Karpas-422 (cell line): ENCODE data around the gene KIRREL3. TPM values are rescaled to one million over a fixed set of nuclear protein-coding genes. Genes with fewer than 3 reads are reported as not detected.

Experiments
- DNase-seq: peaks from one replicate; pipeline ENCODE4 v3.0.0-alpha.2; 2015
- H2AFZ ChIP-seq: fragments of 200-600 bp; sonication (generic); 2 replicates; pipeline ENCODE4 v1.6.1; 2014; ENCODE audit warnings: antibody characterized with exemption, low read length, mixed read lengths
- H3K27ac ChIP-seq: fragments of 200-600 bp; sonication (generic); 2 replicates; pipeline ENCODE4 v1.5.1; 2014; ENCODE audit warnings: mild to moderate bottlenecking, low read length, moderate library complexity
- H3K27me3 ChIP-seq: fragments of 200-600 bp; sonication (generic); 2 replicates; pipeline ENCODE4 v1.6.1; 2014; ENCODE audit warnings: low read length, mixed read lengths
- H3K36me3 ChIP-seq: fragments of 200-600 bp; sonication (generic); 2 replicates; pipeline ENCODE4 v1.6.1; 2014; ENCODE audit warnings: low read length, mixed read lengths; ENCODE audit not compliant: insufficient read depth
- H3K4me1 ChIP-seq: fragments of 200-600 bp; sonication (generic); 2 replicates; pipeline ENCODE4 v1.6.1; 2014; ENCODE audit warnings: mild to moderate bottlenecking, low read length, mixed read lengths
- H3K4me2 ChIP-seq: fragments of 200-600 bp; sonication (generic); 2 replicates; pipeline ENCODE4 v1.6.1; 2014; ENCODE audit warnings: low read length, low read depth, mild to moderate bottlenecking; ENCODE audit not compliant: poor library complexity, severe bottlenecking
- H3K4me3 ChIP-seq: fragments of 200-600 bp; sonication (generic); 2 replicates; pipeline ENCODE4 v1.5.1; 2014; ENCODE audit warnings: mild to moderate bottlenecking, antibody characterized with exemption, low read length, mixed read lengths
- H3K79me2 ChIP-seq: fragments of 200-600 bp; sonication (generic); 2 replicates; pipeline ENCODE4 v1.6.1; 2014; ENCODE audit warnings: mild to moderate bottlenecking, low read length, mixed read lengths
- H3K9ac ChIP-seq: fragments of 200-600 bp; sonication (generic); 2 replicates; pipeline ENCODE4 v1.6.0; 2014; ENCODE audit warnings: low read length
- H3K9me2 ChIP-seq: fragments of 200-600 bp; sonication (generic), shearing (Covaris generic); replicated peaks from 2 replicates; pipeline ENCODE4 v1.6.0; 2014; ENCODE audit warnings: mild to moderate bottlenecking, low read length, moderate library complexity; ENCODE audit not compliant: insufficient read depth
- H3K9me3 ChIP-seq: fragments of 300-700, 200-600 bp; sonication (generic); 2 replicates; pipeline ENCODE4 v1.6.1; 2014; ENCODE audit warnings: low read length, mixed read lengths
- H4K20me1 ChIP-seq: fragments of 200-600 bp; sonication (generic); 2 replicates; pipeline ENCODE4 v1.6.1; 2014; ENCODE audit warnings: mild to moderate bottlenecking, antibody characterized with exemption, low read length, low read depth; ENCODE audit not compliant: insufficient read depth
- total RNA-seq: library from RNA; depleted of rRNA; stranded (reverse); fragments of >200 nt; shearing (Covaris generic); gene quantifications from 2 replicates; pipeline ENCODE4 v1.2.3, GENCODE V29; 2014; ENCODE audit warnings: low replicate concordance

Gene KIRREL3
- total RNA-seq, 1 experiment from 2014 or later, result not detected

- Histone ChIP-seq H3K9me2 (no peaks in the 10 kb centered on the region), H3K79me2 (no peaks in the 10 kb centered on the region), H3K4me1 (peaks cover 4% of the 10 kb centered on the region; the same call in 1 of the 2 replicates), H3K36me3 (no peaks in the 10 kb centered on the region), H3K27me3 (no peaks in the 10 kb centered on the region), H3K4me2 (no peak overlapping the region), H2AFZ (no peak overlapping the region), H3K27ac (no peak overlapping the region), H3K4me3 (no peak overlapping the region), H4K20me1 (no peaks in the 10 kb centered on the region), H3K9ac (no peak overlapping the region), H3K9me3 (no peaks in the 10 kb centered on the region)
- DNase-seq, result no peak
Measured at GRCh38 chr11:126546694-126547093, 453.9 kb downstream of the KIRREL3 start.

DNA sequence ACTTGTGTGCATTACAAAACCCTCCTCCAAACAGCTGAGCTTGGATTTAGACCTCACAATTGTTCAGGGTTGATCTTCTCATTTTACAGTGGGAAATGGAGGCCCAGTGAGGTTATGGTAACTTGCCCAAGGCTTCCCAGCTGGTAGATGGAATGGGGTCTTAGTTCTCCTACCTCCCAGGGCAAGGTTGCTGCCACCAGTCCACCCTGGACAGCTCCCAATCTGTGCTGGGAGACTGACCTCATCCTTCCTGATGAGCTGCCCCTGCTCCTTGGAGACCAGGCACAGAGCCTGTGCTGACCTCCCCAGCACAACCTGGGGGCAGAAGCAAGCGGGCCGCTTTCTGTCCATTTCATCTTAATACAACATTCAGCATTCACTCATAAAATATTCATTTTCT is 454.4 kb downstream of the KIRREL3 start:
- H3K36me3 ChIP-seq, result no peaks in the 10 kb centered on the region
- H3K9me2 ChIP-seq, result no peaks in the 10 kb centered on the region
- no peak overlapping the region for H3K4me3 ChIP-seq
- no peak overlapping the region for H2AFZ ChIP-seq
- H3K27me3 ChIP-seq, result no peaks in the 10 kb centered on the region
- H3K9ac ChIP-seq, result no peak overlapping the region
- no peaks in the 10 kb centered on the region for H3K79me2 ChIP-seq
- H3K9me3 ChIP-seq, result no peaks in the 10 kb centered on the region
- no peak for DNase-seq
- no peak overlapping the region for H3K4me2 ChIP-seq
- peaks cover 4% of the 10 kb centered on the region; the same call in 1 of the 2 replicates for H3K4me1 ChIP-seq
- no peaks in the 10 kb centered on the region for H4K20me1 ChIP-seq
- H3K27ac ChIP-seq, result no peak overlapping the region

DNA sequence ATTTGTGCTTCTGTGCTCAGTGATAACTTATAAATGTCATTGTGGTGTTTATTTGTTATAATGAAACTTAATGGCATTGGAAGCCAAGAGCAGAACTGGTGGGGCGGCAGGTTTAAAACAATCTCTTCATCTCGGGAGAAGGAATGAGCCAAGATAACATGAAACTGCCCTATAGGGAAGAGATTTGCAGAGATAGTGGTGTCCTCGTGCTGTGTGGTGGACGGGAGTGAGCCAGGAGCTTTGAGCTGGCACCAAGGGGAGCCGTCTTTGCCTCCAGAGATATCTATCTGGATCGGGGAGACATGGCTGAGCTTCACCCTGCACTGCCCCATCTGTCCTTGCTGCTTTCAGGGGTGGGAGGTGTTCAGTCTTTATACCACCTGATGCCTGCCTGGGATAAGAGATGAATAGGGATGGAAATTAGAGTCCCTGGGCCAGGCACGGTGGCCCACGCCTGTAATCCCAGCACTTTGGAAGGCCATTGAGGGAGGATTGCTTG is 455.5 kb downstream of the KIRREL3 start:
- no peak for DNase-seq
- Histone ChIP-seq H3K9me3 (no peaks in the 10 kb centered on the region), H2AFZ (no peak overlapping the region), H3K27me3 (no peaks in the 10 kb centered on the region), H3K4me3 (no peak overlapping the region), H3K4me2 (no peak overlapping the region), H3K79me2 (no peaks in the 10 kb centered on the region), H3K4me1 (peaks cover 4% of the 10 kb centered on the region; the same call in 1 of the 2 replicates), H3K9me2 (no peaks in the 10 kb centered on the region), H3K9ac (no peak overlapping the region), H4K20me1 (no peaks in the 10 kb centered on the region), H3K27ac (no peak overlapping the region), H3K36me3 (no peaks in the 10 kb centered on the region)

GRCh38 chr11:126544108-126545056 is 456.2 kb downstream of the KIRREL3 start:
- H3K9ac ChIP-seq, result no peak overlapping the region
- H3K27ac ChIP-seq, result no peak overlapping the region
- no peaks in the 10 kb centered on the region for H4K20me1 ChIP-seq
- no peaks in the 10 kb centered on the region for H3K9me3 ChIP-seq
- no peak overlapping the region for H3K4me2 ChIP-seq
- H3K4me3 ChIP-seq, result no peak overlapping the region
- H3K36me3 ChIP-seq, result no peaks in the 10 kb centered on the region
- no peak overlapping the region for H2AFZ ChIP-seq
- DNase-seq, result no peak
- no peaks in the 10 kb centered on the region for H3K79me2 ChIP-seq
- no peaks in the 10 kb centered on the region for H3K9me2 ChIP-seq
- H3K27me3 ChIP-seq, result no peaks in the 10 kb centered on the region
- peaks cover 4% of the 10 kb centered on the region; the same call in 1 of the 2 replicates for H3K4me1 ChIP-seq

DNA sequence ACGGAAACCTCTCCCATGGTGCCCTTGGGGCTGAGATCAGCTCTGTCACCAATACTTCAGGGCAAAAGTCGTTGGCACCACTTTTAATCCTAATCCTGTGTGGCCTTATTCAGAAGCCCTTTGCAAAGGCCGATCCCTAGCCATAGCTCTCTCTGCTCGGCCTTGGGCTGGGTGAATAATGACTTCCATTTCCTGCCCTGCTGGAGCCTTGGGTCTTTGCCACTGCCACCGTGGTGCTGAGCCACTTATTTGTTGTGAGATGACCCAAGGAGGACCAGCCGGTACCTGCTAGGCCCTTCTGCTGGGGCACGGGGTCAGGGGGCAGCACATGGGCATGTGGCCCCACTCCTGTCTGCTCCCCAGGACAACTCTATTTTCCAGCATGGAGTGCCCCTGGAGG is 456.9 kb downstream of the KIRREL3 start:
- H3K36me3 ChIP-seq, result no peaks in the 10 kb centered on the region
- H3K9ac ChIP-seq, result no peak overlapping the region
- no peak for DNase-seq
- H4K20me1 ChIP-seq, result no peaks in the 10 kb centered on the region
- H3K9me3 ChIP-seq, result no peaks in the 10 kb centered on the region
- H3K27ac ChIP-seq, result no peak overlapping the region
- no peak overlapping the region for H3K4me2 ChIP-seq
- H3K79me2 ChIP-seq, result no peaks in the 10 kb centered on the region
- no peaks in the 10 kb centered on the region for H3K9me2 ChIP-seq
- no peak overlapping the region for H3K4me3 ChIP-seq
- no peak overlapping the region for H2AFZ ChIP-seq
- no peaks in the 10 kb centered on the region for H3K27me3 ChIP-seq
- peaks cover 4% of the 10 kb centered on the region; the same call in 1 of the 2 replicates for H3K4me1 ChIP-seq

GRCh38 chr11:126542334-126543015 is 458.1 kb downstream of the KIRREL3 start:
- Histone ChIP-seq H3K27ac (no peak overlapping the region), H2AFZ (no peak overlapping the region), H4K20me1 (no peaks in the 10 kb centered on the region), H3K4me1 (peaks cover 4% of the 10 kb centered on the region; the same call in 1 of the 2 replicates), H3K9me3 (no peaks in the 10 kb centered on the region), H3K36me3 (no peaks in the 10 kb centered on the region), H3K27me3 (no peaks in the 10 kb centered on the region), H3K79me2 (no peaks in the 10 kb centered on the region), H3K9me2 (no peaks in the 10 kb centered on the region), H3K4me3 (no peak overlapping the region), H3K4me2 (no peak overlapping the region), H3K9ac (no peak overlapping the region)
- DNase-seq, result no peak

DNA sequence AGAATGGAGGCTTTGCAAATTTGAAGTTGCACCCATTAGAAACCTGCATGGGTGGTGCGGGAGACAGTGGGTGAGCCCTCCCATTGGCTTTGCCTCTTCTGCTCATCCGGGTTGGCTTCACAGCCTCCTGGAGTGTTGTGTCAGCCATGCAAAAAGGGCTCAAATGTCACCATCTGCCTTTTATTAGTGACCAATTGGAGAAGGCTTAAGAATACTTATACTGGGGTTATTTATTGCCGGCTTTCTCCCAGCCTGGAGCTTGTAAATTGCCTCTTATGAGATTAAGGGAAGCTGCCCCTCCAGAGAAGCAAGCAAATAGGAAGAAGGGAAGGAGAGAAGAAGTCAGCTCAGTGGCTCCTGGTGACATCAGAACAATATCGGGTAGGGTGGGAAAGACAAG is 462.5 kb downstream of the KIRREL3 start:
- Histone ChIP-seq H3K4me2 (no peak overlapping the region), H3K79me2 (no peaks in the 10 kb centered on the region), H3K27ac (no peak overlapping the region), H3K9ac (no peak overlapping the region), H3K27me3 (no peaks in the 10 kb centered on the region), H3K9me2 (no peaks in the 10 kb centered on the region), H3K9me3 (no peaks in the 10 kb centered on the region), H2AFZ (no peak overlapping the region), H4K20me1 (no peaks in the 10 kb centered on the region), H3K4me1 (peaks cover 4% of the 10 kb centered on the region; the same call in 1 of the 2 replicates), H3K4me3 (no peak overlapping the region), H3K36me3 (no peaks in the 10 kb centered on the region)
- no peak for DNase-seq

GRCh38 chr11:126537492-126537891 is 463.1 kb downstream of the KIRREL3 start:
- no peaks in the 10 kb centered on the region for H3K9me2 ChIP-seq
- H3K9ac ChIP-seq, result no peak overlapping the region
- no peak overlapping the region for H3K4me2 ChIP-seq
- H3K27ac ChIP-seq, result no peak overlapping the region
- peaks cover 1% of the 10 kb centered on the region; the same call in 1 of the 2 replicates for H3K4me1 ChIP-seq
- no peak for DNase-seq
- H3K4me3 ChIP-seq, result no peak overlapping the region
- no peaks in the 10 kb centered on the region for H3K9me3 ChIP-seq
- H2AFZ ChIP-seq, result no peak overlapping the region
- H3K79me2 ChIP-seq, result no peaks in the 10 kb centered on the region
- no peaks in the 10 kb centered on the region for H3K36me3 ChIP-seq
- H3K27me3 ChIP-seq, result no peaks in the 10 kb centered on the region
- no peaks in the 10 kb centered on the region for H4K20me1 ChIP-seq
